Lung (tissue), 16 donors: ENCODE results near the gene TPM2. TPM values are rescaled to one million over a fixed set of nuclear protein-coding genes. Genes with fewer than 3 reads are reported as not detected.

Source experiments
- ATAC-seq: fragments of 200-7000 bp; cut with Tn5 transposase; one replicate; pipeline ENCODE4 v1.9.1; 2020; ENCODE audit warnings: moderate number of reproducible peaks; ENCODE audit not compliant: insufficient read depth, low FRiP score
- DNase-seq, 3 donors: peaks; one replicate each; pipeline ENCODE4 v3.0.0-alpha.2; 2013 to 2017
- H3K27ac ChIP-seq, 2 donors: one replicate each; pipeline ENCODE4 v1.5.1; 2013; ENCODE audit warnings: mild to moderate bottlenecking in 2 of 2, moderate library complexity in 2 of 2, control low read depth in 1 of 2, inconsistent platforms in 1 of 2, low read depth in 1 of 2, low read length in 1 of 2
- H3K27me3 ChIP-seq, 3 donors: one replicate each; pipeline ENCODE4 v1.5.1; 2013; ENCODE audit warnings: low read length in 2 of 3; ENCODE audit not compliant: control insufficient read depth in 3 of 3, insufficient read depth in 3 of 3
- H3K36me3 ChIP-seq, 4 donors: one replicate each; pipeline ENCODE4 v1.5.1; 2013; ENCODE audit warnings: low read length in 4 of 4, mild to moderate bottlenecking in 1 of 4, moderate library complexity in 1 of 4; ENCODE audit not compliant: control insufficient read depth in 4 of 4, insufficient read depth in 4 of 4
- H3K4me1 ChIP-seq, 5 donors: one replicate each; pipeline ENCODE4 v1.5.1; 2013; ENCODE audit warnings: low read length in 5 of 5, mild to moderate bottlenecking in 2 of 5, moderate library complexity in 1 of 5; ENCODE audit not compliant: control insufficient read depth in 5 of 5, insufficient read depth in 5 of 5
- H3K4me3 ChIP-seq: one replicate; pipeline ENCODE4 v1.5.1; 2013; ENCODE audit warnings: mild to moderate bottlenecking, control low read depth, moderate library complexity
- H3K9ac ChIP-seq, 2 donors: one replicate each; pipeline ENCODE4 v1.5.1; 2013; ENCODE audit warnings: low read length in 2 of 2, control low read depth in 1 of 2; ENCODE audit not compliant: insufficient read depth in 1 of 2
- H3K9me3 ChIP-seq, 4 donors: one replicate each; pipeline ENCODE4 v1.5.1; 2013; ENCODE audit warnings: low read length in 3 of 4, mild to moderate bottlenecking in 1 of 4, moderate library complexity in 1 of 4; ENCODE audit not compliant: control insufficient read depth in 4 of 4, insufficient read depth in 3 of 4
- WGBS, 2 donors: extraction: QIAGEN DNeasy Blood & Tissue Kit; methylation state at CpG; one replicate each; pipeline ENCODE4 v1.1.7; 2013; 5-methylcytosine and 5-hydroxymethylcytosine counted together
- long read RNA-seq, 5 donors: transcript quantifications; one replicate each; lab custom pipeline, GENCODE V29; 2026
- polyA plus RNA-seq, 2 donors: library from polyadenylated mRNA; stranded (reverse); fragments of 200-250 nt; gene quantifications; one replicate each; pipeline ENCODE4 v1.2.1, GENCODE V29; 2013
- total RNA-seq, 2 donors: library from RNA; depleted of rRNA in 1 of 2; stranded (reverse); fragments of >200 nt in 1 of 2; gene quantifications; one replicate each; pipeline ENCODE4 v1.2.1, GENCODE V29; 2014 to 2021
- TF ChIP-seq, protein P1 (sequence below): IDR thresholded peaks from 2 replicates; pipeline ENCODE4 v1.5.1; 2012; ENCODE audit warnings: mild to moderate bottlenecking; ENCODE audit errors: control extremely low read depth, extremely low read depth
- donor health status: control.
- donor health status: control.
- donor health status: Bipolar disorder and iron deficiency.
- donor health status: healthy.
- donor health status: DM: yes; HTN: yes; CAD: no.

The TPM2 gene
- 100 to 1,000 TPM in 1 of 2 donors, 10 to 100 TPM in 1; 96.0 to 229 TPM for total RNA-seq
- polyA plus RNA-seq = 100 to 1,000 TPM; 189 to 494 TPM
- long read RNA-seq, donor 1, transcript TPM2-203 (9 exons, 1,183 nt) = major isoform, 32 of 130 reads
- long read RNA-seq, donor 1, transcript TPM2-201 (9 exons, 1,018 nt) = minor isoform, 9 of 130 reads
- long read RNA-seq, donor 1, partial matches to known transcripts = 83 of 130 reads
- long read RNA-seq, donor 1, other reads (novel, unspliced or antisense) = 5 of 130 reads
- long read RNA-seq, donor 2, transcript TPM2-203 (9 exons, 1,183 nt) = major isoform, 20 of 50 reads
- long read RNA-seq, donor 2, partial matches to known transcripts = 22 of 50 reads
- long read RNA-seq, donor 2, other reads (novel, unspliced or antisense) = 5 of 50 reads
- long read RNA-seq, donor 3, transcript TPM2-203 (9 exons, 1,183 nt) = major isoform, 18 of 76 reads
- long read RNA-seq, donor 3, partial matches to known transcripts = 56 of 76 reads
- long read RNA-seq, donor 3, other reads (novel, unspliced or antisense) = 0 of 76 reads
- long read RNA-seq, donor 4, transcript TPM2-201 (9 exons, 1,018 nt) = minor isoform, 5 of 102 reads
- long read RNA-seq, donor 4, transcript TPM2-203 (9 exons, 1,183 nt) = major isoform, 36 of 102 reads
- long read RNA-seq, donor 4, partial matches to known transcripts = 51 of 102 reads
- long read RNA-seq, donor 4, other reads (novel, unspliced or antisense) = 9 of 102 reads
- long read RNA-seq, donor 5, transcript TPM2-203 (9 exons, 1,183 nt) = major isoform, 40 of 151 reads
- long read RNA-seq, donor 5, transcript TPM2-201 (9 exons, 1,018 nt) = minor isoform, 12 of 151 reads
- long read RNA-seq, donor 5, partial matches to known transcripts = 87 of 151 reads
- long read RNA-seq, donor 5, other reads (novel, unspliced or antisense) = 10 of 151 reads

DNA sequence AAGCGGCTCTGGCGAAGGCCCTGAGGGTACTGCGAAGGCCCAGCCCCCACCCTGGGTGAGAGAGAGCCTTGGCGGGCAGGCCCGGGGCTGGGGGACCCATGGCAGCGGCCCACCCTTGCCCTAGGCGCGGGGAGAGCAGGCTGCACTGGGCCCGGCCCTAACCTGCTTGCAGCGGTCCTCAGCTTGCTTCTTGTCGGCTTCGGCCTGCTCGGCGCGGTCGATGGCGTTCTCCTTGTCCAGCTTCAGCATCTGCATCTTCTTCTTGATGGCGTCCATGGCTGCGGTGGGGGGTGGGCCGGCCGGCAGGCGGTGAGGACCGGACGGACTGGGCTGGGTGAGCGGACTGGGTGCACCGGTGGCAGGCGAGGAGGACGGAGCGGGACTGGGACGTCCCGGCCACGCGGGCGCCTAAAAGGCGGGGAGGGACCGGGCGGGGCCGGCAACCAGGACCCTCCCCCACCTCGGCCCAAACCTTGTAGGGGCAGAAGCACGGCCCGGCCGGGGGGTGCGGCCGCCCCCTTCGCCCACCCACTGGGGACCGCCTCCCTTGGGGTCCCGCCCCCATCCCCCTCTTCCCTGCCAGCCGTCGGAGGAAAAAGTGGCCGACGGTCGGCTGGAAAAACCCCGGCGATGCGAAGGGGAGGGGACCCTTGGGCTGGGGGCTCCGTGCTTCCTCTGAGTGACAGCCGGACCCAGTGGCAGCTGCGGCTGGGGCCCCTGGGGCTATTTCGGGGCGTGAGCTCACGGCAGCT, at the start of gene TPM2:
TSS of gene TPM2 (minus strand) at position 384 of the 752 bp plus-strand sequence. CDS start at position 276, 108 bp downstream.
- Histone ChIP-seq H3K27ac (peak within 1 kb of the TSS; percentile 81 to 91), H3K4me3 (peak within 1 kb of the TSS; percentile 66), H3K36me3 (peaks cover under 1 to 10% (median 8%) of the 10 kb centered on the region in 4 donors), H3K9me3 (no peaks in the 10 kb centered on the region), H3K9ac (peak within 1 kb of the TSS; percentile 46 to 71), H3K27me3 (no peaks in the 10 kb centered on the region), H3K4me1 (peaks cover 6 to 25% (median 11%) of the 10 kb centered on the region in 5 donors)
- DNase-seq (peak; percentile 86 to 93 (median 91)), ATAC-seq (no peak)
- TF ChIP-seq, protein P1, sequence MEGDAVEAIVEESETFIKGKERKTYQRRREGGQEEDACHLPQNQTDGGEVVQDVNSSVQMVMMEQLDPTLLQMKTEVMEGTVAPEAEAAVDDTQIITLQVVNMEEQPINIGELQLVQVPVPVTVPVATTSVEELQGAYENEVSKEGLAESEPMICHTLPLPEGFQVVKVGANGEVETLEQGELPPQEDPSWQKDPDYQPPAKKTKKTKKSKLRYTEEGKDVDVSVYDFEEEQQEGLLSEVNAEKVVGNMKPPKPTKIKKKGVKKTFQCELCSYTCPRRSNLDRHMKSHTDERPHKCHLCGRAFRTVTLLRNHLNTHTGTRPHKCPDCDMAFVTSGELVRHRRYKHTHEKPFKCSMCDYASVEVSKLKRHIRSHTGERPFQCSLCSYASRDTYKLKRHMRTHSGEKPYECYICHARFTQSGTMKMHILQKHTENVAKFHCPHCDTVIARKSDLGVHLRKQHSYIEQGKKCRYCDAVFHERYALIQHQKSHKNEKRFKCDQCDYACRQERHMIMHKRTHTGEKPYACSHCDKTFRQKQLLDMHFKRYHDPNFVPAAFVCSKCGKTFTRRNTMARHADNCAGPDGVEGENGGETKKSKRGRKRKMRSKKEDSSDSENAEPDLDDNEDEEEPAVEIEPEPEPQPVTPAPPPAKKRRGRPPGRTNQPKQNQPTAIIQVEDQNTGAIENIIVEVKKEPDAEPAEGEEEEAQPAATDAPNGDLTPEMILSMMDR = no peak
- 31 to 32% methylated on average over 58 to 61 of the region's 61 CpGs for WGBS, 2 donors

DNA sequence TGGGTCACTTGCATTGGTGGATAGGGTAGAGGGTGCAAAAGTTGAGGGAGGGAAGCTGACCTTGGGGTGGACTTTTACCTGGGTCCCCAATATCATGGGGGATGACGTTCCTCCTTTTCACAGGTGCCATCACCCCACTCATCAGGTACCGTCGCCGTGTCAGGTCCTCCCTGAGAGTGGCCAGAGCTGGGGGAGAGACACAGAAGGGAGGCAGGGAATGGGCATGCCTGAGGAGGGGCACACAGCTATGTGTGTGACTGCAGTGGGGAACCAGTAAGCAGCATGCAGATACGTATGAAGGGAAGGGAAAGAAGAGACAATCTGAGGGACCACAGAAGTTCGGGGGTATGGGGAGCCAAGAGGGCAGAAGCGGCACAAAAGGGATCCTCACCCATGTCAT, 49.2 kb upstream of the TPM2 start:
- TF ChIP-seq, protein P1 = no peak
- ATAC-seq (no peak), DNase-seq (no peak)
- 93 to 94% methylated on average over 7 of the region's 7 CpGs for WGBS, 2 donors
- Histone ChIP-seq H3K27ac (no peak overlapping the region), H3K36me3 (peaks cover 39 to 74% (median 62%) of the 10 kb centered on the region in 4 donors), H3K27me3 (no peaks in the 10 kb centered on the region), H3K9ac (no peak overlapping the region), H3K4me1 (peaks cover 0 to 3% (median 0%) of the 10 kb centered on the region in 5 donors), H3K9me3 (no peaks in the 10 kb centered on the region), H3K4me3 (no peak overlapping the region)

DNA sequence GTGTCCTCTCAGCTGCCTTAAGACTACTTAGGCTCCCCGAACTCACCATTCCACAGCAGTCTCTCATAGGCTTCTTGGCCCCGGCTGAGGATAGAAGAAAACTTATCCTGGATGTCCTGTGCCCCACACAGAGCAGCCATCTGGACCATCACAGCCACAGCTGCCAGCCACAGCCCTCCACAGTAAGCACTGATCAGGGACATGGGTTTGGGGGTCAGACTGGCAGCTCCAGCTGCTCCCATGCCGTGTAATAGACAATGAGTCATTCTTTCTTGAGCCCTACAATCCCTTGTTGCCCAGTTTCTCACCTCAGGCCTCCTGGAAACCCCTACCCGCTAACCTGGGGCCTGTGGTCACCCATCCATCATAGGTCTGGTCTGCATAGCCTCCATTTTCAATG, 48.5 kb upstream of the TPM2 start:
- WGBS, 2 donors = 87 to 89% methylated on average over 4 of the region's 4 CpGs
- TF ChIP-seq, protein P1 = no peak
- no peak overlapping the region for H3K27ac ChIP-seq
- peaks cover 0 to 10% (median 4%) of the 10 kb centered on the region in 5 donors for H3K4me1 ChIP-seq
- no peak overlapping the region for H3K4me3 ChIP-seq
- no peak for DNase-seq
- H3K27me3 ChIP-seq = no peaks in the 10 kb centered on the region
- no peaks in the 10 kb centered on the region for H3K9me3 ChIP-seq
- H3K9ac ChIP-seq = no peak overlapping the region
- peaks cover 31 to 66% (median 58%) of the 10 kb centered on the region in 4 donors for H3K36me3 ChIP-seq
- ATAC-seq = no peak
